HCT116 (cell line): ENCODE measurements around the gene LMOD3.

Experiments
- CBX3 ChIP-seq: IDR thresholded peaks from 2 replicates; pipeline ENCODE4 v1.6.1; 2012; ENCODE audit warnings: low read depth
- EZH2 ChIP-seq: fragments of 200-600 bp; sonication (generic); IDR thresholded peaks from 2 replicates; pipeline ENCODE4 v1.6.1; 2017; ENCODE audit warnings: antibody characterized with exemption, mixed run types
- ZNF274 ChIP-seq: fragments of 200-500 bp; sonication (Bioruptor generic); IDR thresholded peaks from 2 replicates; pipeline ENCODE4 v1.6.1; 2014; ENCODE audit warnings: mild to moderate bottlenecking, low read depth, low read length, inconsistent platforms
- TF ChIP-seq, protein P1 (sequence below): IDR thresholded peaks from 2 replicates; pipeline ENCODE4 v1.6.1; 2012; ENCODE audit warnings: low read depth
- TF ChIP-seq, protein P2 (sequence below), 3 experiments: fragments of 200-600 bp in 1 of 3; sonication (generic) in 1 of 3; IDR thresholded peaks in 2 of 3; conservative IDR thresholded peaks in 1 of 3; 2 replicates each; pipeline ENCODE4 v1.5.1; 2012 to 2017; ENCODE audit warnings: low read depth in 2 of 3, low read length in 2 of 3, antibody characterized with exemption in 1 of 3, borderline replicate concordance in 1 of 3, control low read depth in 1 of 3, mild to moderate bottlenecking in 1 of 3, mixed read lengths in 1 of 3, mixed run types in 1 of 3, moderate library complexity in 1 of 3; ENCODE audit not compliant: insufficient read depth in 1 of 3

DNA sequence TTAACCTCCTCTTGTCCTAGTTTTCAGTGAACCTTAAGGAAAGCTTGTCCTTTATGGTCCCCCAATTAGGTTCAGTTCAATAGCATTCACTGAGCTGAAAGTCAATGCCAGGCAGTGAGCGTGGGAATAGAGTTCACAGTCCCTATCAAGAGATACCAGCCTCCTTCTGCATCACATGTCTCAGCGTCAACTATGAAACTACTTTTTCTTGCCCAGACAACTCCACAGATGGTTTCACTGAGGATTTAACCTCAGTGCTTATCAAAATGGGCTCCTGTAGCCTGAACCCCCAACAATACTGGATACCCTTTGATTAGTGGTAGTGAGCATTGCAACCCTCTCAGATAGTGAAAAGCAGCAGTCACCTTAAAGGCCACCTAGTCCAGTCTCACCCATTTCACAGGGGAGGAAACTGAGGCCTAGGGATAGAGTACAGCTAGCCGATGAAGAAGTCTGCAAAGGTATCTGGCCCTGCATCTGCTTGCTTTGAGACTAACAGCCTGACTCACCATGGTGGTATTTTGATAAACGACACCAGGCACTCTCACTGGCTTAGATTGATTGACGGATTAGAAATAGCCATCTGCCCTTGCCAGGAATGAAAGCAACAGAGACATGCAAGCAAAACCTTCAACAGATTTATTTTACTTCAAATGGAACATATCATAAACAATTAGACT is 40.7 kb downstream of the LMOD3 start:
- TF ChIP-seq ZNF274 (no peak), EZH2 (no peak), CBX3 (peak; percentile 58; the same call in 1 of the 2 replicates)
- TF ChIP-seq, protein P1, sequence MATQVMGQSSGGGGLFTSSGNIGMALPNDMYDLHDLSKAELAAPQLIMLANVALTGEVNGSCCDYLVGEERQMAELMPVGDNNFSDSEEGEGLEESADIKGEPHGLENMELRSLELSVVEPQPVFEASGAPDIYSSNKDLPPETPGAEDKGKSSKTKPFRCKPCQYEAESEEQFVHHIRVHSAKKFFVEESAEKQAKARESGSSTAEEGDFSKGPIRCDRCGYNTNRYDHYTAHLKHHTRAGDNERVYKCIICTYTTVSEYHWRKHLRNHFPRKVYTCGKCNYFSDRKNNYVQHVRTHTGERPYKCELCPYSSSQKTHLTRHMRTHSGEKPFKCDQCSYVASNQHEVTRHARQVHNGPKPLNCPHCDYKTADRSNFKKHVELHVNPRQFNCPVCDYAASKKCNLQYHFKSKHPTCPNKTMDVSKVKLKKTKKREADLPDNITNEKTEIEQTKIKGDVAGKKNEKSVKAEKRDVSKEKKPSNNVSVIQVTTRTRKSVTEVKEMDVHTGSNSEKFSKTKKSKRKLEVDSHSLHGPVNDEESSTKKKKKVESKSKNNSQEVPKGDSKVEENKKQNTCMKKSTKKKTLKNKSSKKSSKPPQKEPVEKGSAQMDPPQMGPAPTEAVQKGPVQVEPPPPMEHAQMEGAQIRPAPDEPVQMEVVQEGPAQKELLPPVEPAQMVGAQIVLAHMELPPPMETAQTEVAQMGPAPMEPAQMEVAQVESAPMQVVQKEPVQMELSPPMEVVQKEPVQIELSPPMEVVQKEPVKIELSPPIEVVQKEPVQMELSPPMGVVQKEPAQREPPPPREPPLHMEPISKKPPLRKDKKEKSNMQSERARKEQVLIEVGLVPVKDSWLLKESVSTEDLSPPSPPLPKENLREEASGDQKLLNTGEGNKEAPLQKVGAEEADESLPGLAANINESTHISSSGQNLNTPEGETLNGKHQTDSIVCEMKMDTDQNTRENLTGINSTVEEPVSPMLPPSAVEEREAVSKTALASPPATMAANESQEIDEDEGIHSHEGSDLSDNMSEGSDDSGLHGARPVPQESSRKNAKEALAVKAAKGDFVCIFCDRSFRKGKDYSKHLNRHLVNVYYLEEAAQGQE = no peak
- TF ChIP-seq, protein P2, sequence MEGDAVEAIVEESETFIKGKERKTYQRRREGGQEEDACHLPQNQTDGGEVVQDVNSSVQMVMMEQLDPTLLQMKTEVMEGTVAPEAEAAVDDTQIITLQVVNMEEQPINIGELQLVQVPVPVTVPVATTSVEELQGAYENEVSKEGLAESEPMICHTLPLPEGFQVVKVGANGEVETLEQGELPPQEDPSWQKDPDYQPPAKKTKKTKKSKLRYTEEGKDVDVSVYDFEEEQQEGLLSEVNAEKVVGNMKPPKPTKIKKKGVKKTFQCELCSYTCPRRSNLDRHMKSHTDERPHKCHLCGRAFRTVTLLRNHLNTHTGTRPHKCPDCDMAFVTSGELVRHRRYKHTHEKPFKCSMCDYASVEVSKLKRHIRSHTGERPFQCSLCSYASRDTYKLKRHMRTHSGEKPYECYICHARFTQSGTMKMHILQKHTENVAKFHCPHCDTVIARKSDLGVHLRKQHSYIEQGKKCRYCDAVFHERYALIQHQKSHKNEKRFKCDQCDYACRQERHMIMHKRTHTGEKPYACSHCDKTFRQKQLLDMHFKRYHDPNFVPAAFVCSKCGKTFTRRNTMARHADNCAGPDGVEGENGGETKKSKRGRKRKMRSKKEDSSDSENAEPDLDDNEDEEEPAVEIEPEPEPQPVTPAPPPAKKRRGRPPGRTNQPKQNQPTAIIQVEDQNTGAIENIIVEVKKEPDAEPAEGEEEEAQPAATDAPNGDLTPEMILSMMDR (IDR thresholded peaks at IDR 0.05 in 2 of 3, conservative IDR thresholded peaks at IDR 0.05 in 1 of 3; ENCODE audit: borderline replicate concordance in 1 of 3, insufficient read depth in 1 of 3, low read depth in 2 of 3, low read length in 2 of 3) = no peak
